Endothelial cell of umbilical vein (primary cell): ENCODE data around the gene STX11. TPM values are rescaled to one million over a fixed set of nuclear protein-coding genes. Genes with fewer than 3 reads are reported as not detected.

Experiments
- BruUV-seq: library from RNA; stranded (reverse); fragments of 400-500 nt; replicated peaks from 2 replicates; lab custom pipeline; 2021; lab: Mats Ljungman, UMichigan
- CTCF ChIA-PET: fragments of 300-600, 350-600 bp; sonication (Branson Sonifier 250); formaldehyde crosslinking; loops from one replicate; lab custom pipeline; 2021; ENCODE audit warnings: antibody characterized with exemption, inconsistent platforms; lab: Charles Lee
- POLR2A ChIA-PET: fragments of 300-600, 350-600 bp; sonication (Branson Sonifier 250); formaldehyde crosslinking; loops from one replicate; lab custom pipeline; 2021; ENCODE audit warnings: antibody characterized with exemption, inconsistent platforms; lab: Charles Lee
- DNase-seq: peaks from one replicate; pipeline ENCODE4 v3.0.0-alpha.2; 2011; ENCODE audit warnings: low read depth, low spot score
- FAIRE-seq: peaks from 2 replicates; lab custom pipeline; 2011; peaks lifted over from hg19 to GRCh38; lab: Jason Lieb, UNC
- H2AFZ ChIP-seq: 2 replicates; pipeline ENCODE4 v1.6.0; 2012; ENCODE audit warnings: low read depth, low read length, control low read depth, inconsistent platforms
- H3K27ac ChIP-seq: 2 replicates; pipeline ENCODE4 v1.5.1; 2011; ENCODE audit warnings: low read depth, mild to moderate bottlenecking, control low read depth, low read length, moderate library complexity; ENCODE audit not compliant: insufficient read depth
- H3K27me3 ChIP-seq, 2 experiments: 2 replicates each; pipeline versions ENCODE4 v1.6.0 to v1.6.1; 2011; ENCODE audit warnings: low read length in 2 of 2, mixed read lengths in 1 of 2; ENCODE audit not compliant: control insufficient read depth in 2 of 2, insufficient read depth in 2 of 2
- H3K36me3 ChIP-seq, 2 experiments: 2 replicates in 1 of 2; 3 replicates in 1 of 2; pipeline ENCODE4 v1.5.1; 2011; ENCODE audit warnings: low read length in 2 of 2, mild to moderate bottlenecking in 1 of 2, moderate library complexity in 1 of 2; ENCODE audit not compliant: control insufficient read depth in 2 of 2, insufficient read depth in 2 of 2; ENCODE audit errors: extremely low read depth in 1 of 2
- H3K4me1 ChIP-seq: 3 replicates; pipeline ENCODE4 v1.5.1; 2011; ENCODE audit warnings: mild to moderate bottlenecking, low read length; ENCODE audit not compliant: control insufficient read depth, insufficient read depth; ENCODE audit errors: extremely low read depth
- H3K4me2 ChIP-seq: 2 replicates; pipeline ENCODE4 v1.6.1; 2011; ENCODE audit warnings: low read length, control low read depth, mixed read lengths; ENCODE audit not compliant: insufficient read depth
- H3K4me3 ChIP-seq, 3 experiments: fragments of 200-600 bp in 1 of 3; sonication (generic), shearing (Covaris generic) in 1 of 3; replicated peaks in 1 of 3; 2 replicates each; pipeline ENCODE4 v1.5.1; 2011 to 2016; ENCODE audit warnings: control low read depth in 3 of 3, low read length in 3 of 3, mild to moderate bottlenecking in 2 of 3, inconsistent platforms in 1 of 3, low read depth in 1 of 3, moderate library complexity in 1 of 3; ENCODE audit not compliant: insufficient read depth in 1 of 3
- H3K79me2 ChIP-seq: 2 replicates; pipeline ENCODE4 v1.6.0; 2012; ENCODE audit warnings: low read length, inconsistent platforms; ENCODE audit not compliant: control insufficient read depth, insufficient read depth
- H3K9ac ChIP-seq: replicated peaks from 2 replicates; pipeline ENCODE3; 2011; ENCODE audit warnings: low read length, control low read depth; ENCODE audit not compliant: insufficient read depth; ENCODE audit errors: extremely low read depth
- H3K9me1 ChIP-seq: replicated peaks from 3 replicates; pipeline ENCODE4 v1.6.0; 2011; ENCODE audit warnings: mild to moderate bottlenecking, low read length; ENCODE audit not compliant: control insufficient read depth, insufficient read depth; ENCODE audit errors: extremely low read depth
- H3K9me3 ChIP-seq: replicated peaks from 2 replicates; pipeline ENCODE4 v1.5.1; 2012; ENCODE audit warnings: low read length, inconsistent platforms; ENCODE audit not compliant: control insufficient read depth, insufficient read depth
- H4K20me1 ChIP-seq: replicated peaks from 2 replicates; pipeline ENCODE3; 2011; ENCODE audit warnings: mild to moderate bottlenecking, low read length; ENCODE audit not compliant: control insufficient read depth, insufficient read depth; ENCODE audit errors: extremely low read depth
- POLR2A ChIP-seq: IDR thresholded peaks from 2 replicates; pipeline ENCODE4 v1.6.1; 2012; ENCODE audit warnings: low read depth, mild to moderate bottlenecking, control low read depth, low read length
- POLR2AphosphoS5 ChIP-seq: IDR thresholded peaks from 2 replicates; pipeline ENCODE4 v1.6.1; 2012; ENCODE audit warnings: low read depth, mild to moderate bottlenecking, control low read depth, low read length, moderate library complexity; ENCODE audit not compliant: insufficient read depth
- dilution Hi-C: fragments of 300-500 bp; cut with MboI; formaldehyde crosslinking; loops from one replicate; pipeline ENCODE4 v1.15.0; 2019; ENCODE audit warnings: low sequenced_read_pairs; ENCODE audit not compliant: extremely low pct_ligation_motif_present
- intact Hi-C: fragments of 100-400 bp; cut with micrococcal nuclease; formaldehyde crosslinking; loops from one replicate; pipeline ENCODE4 v1.10.0; 2022
- polyA plus RNA-seq, 4 experiments: library from polyadenylated mRNA; depleted of rRNA in 3 of 4; stranded (reverse) in 3 of 4; unstranded in 1 of 4; fragments of >200 nt; gene quantifications; 2 replicates each; pipeline versions ENCODE4 v1.2.1 to v1.2.3, GENCODE V29; 2011 to 2012; ENCODE audit warnings: missing spikeins in 1 of 4
- total RNA-seq: library from RNA; stranded (reverse); gene quantifications from 2 replicates; pipeline ENCODE4 v1.2.3, GENCODE V29; 2021
- TF ChIP-seq, protein P1 (sequence below), 2 donors: IDR thresholded peaks; 1 replicate in 1 of 2; 2 replicates in 1 of 2; pipeline ENCODE4 v1.5.1; 2011; ENCODE audit warnings: low read length in 2 of 2, mild to moderate bottlenecking in 2 of 2, moderate library complexity in 2 of 2, control low read depth in 1 of 2, inconsistent platforms in 1 of 2, low read depth in 1 of 2; ENCODE audit not compliant: insufficient read depth in 1 of 2; ENCODE audit errors: extremely low read depth in 1 of 2

The STX11 gene
- total and polyA plus RNA-seq, 2 donors (not counting 3 experiments of a cell fraction or from before 2014, with no cell fraction given), result 4.7 to 8.9 TPM

- intact Hi-C loops, result no loop called here
Measured at GRCh38 chr6:144234935-144235334, 84.6 kb downstream of the STX11 start.

More at GRCh38 chr6:144234935-144235334, 84.6 kb downstream of the STX11 start:
- no peak overlapping the region for H3K4me3 ChIP-seq
- dilution Hi-C loops, result no loop called here
- ChIA-PET CTCF (interaction anchor here (0.9 to 1.2 kb wide), 3 partner anchors 12 to 247 kb away, joined by 3 to 4 read pairs (median 3); no protein-coding TSS in a partner anchor), POLR2A (no interaction called here)
- H3K36me3 ChIP-seq, result no peaks in the 10 kb centered on the region
- H3K9me1 ChIP-seq, result no peaks in the 10 kb centered on the region
- TF ChIP-seq POLR2AphosphoS5 (no peak), POLR2A (no peak)
- TF ChIP-seq, protein P1, sequence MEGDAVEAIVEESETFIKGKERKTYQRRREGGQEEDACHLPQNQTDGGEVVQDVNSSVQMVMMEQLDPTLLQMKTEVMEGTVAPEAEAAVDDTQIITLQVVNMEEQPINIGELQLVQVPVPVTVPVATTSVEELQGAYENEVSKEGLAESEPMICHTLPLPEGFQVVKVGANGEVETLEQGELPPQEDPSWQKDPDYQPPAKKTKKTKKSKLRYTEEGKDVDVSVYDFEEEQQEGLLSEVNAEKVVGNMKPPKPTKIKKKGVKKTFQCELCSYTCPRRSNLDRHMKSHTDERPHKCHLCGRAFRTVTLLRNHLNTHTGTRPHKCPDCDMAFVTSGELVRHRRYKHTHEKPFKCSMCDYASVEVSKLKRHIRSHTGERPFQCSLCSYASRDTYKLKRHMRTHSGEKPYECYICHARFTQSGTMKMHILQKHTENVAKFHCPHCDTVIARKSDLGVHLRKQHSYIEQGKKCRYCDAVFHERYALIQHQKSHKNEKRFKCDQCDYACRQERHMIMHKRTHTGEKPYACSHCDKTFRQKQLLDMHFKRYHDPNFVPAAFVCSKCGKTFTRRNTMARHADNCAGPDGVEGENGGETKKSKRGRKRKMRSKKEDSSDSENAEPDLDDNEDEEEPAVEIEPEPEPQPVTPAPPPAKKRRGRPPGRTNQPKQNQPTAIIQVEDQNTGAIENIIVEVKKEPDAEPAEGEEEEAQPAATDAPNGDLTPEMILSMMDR (IDR thresholded peaks at IDR 0.05; ENCODE audit: extremely low read depth in 1 of 2, insufficient read depth in 1 of 2, low read depth in 1 of 2, low read length in 2 of 2), result no peak
- no peak overlapping the region for H3K27ac ChIP-seq
- no peak overlapping the region for H2AFZ ChIP-seq
- H3K9me3 ChIP-seq, result no peaks in the 10 kb centered on the region
- no peak overlapping the region for H3K9ac ChIP-seq
- H3K4me2 ChIP-seq, result no peak overlapping the region
- peaks cover under 1% of the 10 kb centered on the region for H3K4me1 ChIP-seq
- H3K79me2 ChIP-seq, result no peaks in the 10 kb centered on the region
- H3K27me3 ChIP-seq, result no peaks in the 10 kb centered on the region
- DNase-seq, result no peak
- H4K20me1 ChIP-seq, result no peaks in the 10 kb centered on the region
- no peak for FAIRE-seq
- BruUV-seq, result no TSS peak

Other genes with a start within 250 kb of the STX11 start
- 40.0 and 40.4 TPM in 2 replicates for gene PLAGL1, start 142.3 kb upstream of the STX11 start, total RNA-seq
- gene PLAGL1, start 142.3 kb upstream of the STX11 start, polyA plus RNA-seq, result 20.9 and 23.1 TPM in 2 replicates
- 170 and 185 TPM in 2 replicates for gene SF3B5, start 54.9 kb upstream of the STX11 start, total RNA-seq
- 540 and 652 TPM in 2 replicates for gene SF3B5, start 54.9 kb upstream of the STX11 start, polyA plus RNA-seq
- gene UTRN, start 134.8 kb downstream of the STX11 start, total RNA-seq, result 224 and 228 TPM in 2 replicates
- gene UTRN, start 134.8 kb downstream of the STX11 start, polyA plus RNA-seq, result 29.4 and 37.4 TPM in 2 replicates